NCI-H446 treated with DMSO at 0.1 percent for 48 hours (cell line): ENCODE results near the gene GREM1.

Experiments
- DNase-seq: peaks from one replicate; lab custom pipeline; 2025; lab: John Stamatoyannopoulos, UW

The GREM1 gene

GRCh38 chr15:32730677-32731654, 13.2 kb downstream of the GREM1 start:
- DNase-seq = no peak

- no peak for DNase-seq
Measured at GRCh38 chr15:32732574-32733157, 14.9 kb downstream of the GREM1 start.

- DNase-seq = no peak
Measured at GRCh38 chr15:32733281-32733680, 15.5 kb downstream of the GREM1 start.

GRCh38 chr15:32735989-32736700, 18.3 kb downstream of the GREM1 start:
- no peak for DNase-seq

GRCh38 chr15:32736701-32737061, 18.9 kb downstream of the GREM1 start:
- no peak for DNase-seq

GRCh38 chr15:32737304-32737703, 19.5 kb downstream of the GREM1 start:
- DNase-seq = no peak

GRCh38 chr15:32738666-32739065, 20.9 kb downstream of the GREM1 start:
- DNase-seq = no peak

GRCh38 chr15:32739522-32740063, 21.8 kb downstream of the GREM1 start:
- no peak for DNase-seq

GRCh38 chr15:32743411-32744140, 25.8 kb downstream of the GREM1 start:
- DNase-seq = no peak

- no peak for DNase-seq
Measured at GRCh38 chr15:32746116-32746857, 28.5 kb downstream of the GREM1 start.

- DNase-seq = no peak
Measured at GRCh38 chr15:32747921-32748342, 30.1 kb downstream of the GREM1 start.

GRCh38 chr15:32750979-32751378, 33.2 kb downstream of the GREM1 start:
- no peak for DNase-seq

- no peak for DNase-seq
Measured at GRCh38 chr15:32757426-32757825, 39.6 kb downstream of the GREM1 start.

GRCh38 chr15:32763295-32763694, 45.5 kb downstream of the GREM1 start:
- no peak for DNase-seq

- DNase-seq = no peak
Measured at GRCh38 chr15:32765236-32765635, 47.4 kb downstream of the GREM1 start.

GRCh38 chr15:32766101-32766500, 48.3 kb downstream of the GREM1 start:
- DNase-seq = no peak

- no peak for DNase-seq
Measured at GRCh38 chr15:32767236-32767635, 49.4 kb downstream of the GREM1 start.

GRCh38 chr15:32774022-32774421, 56.2 kb downstream of the GREM1 start:
- no peak for DNase-seq

- DNase-seq = no peak
Measured at GRCh38 chr15:32775103-32775502, 57.3 kb downstream of the GREM1 start.

GRCh38 chr15:32778391-32779176, 60.8 kb downstream of the GREM1 start:
- no peak for DNase-seq
